Astrocyte of the spinal cord (primary cell): ENCODE results near the gene STAT3.
"Not testable (repeated sequence)": the region's sequence is repeated elsewhere in the genome, so short reads cannot be mapped to it uniquely, and the experiment has no call there.

Source experiments
- DNase-seq: peaks from one replicate; pipeline ENCODE4 v3.0.0; 2011; ENCODE audit warnings: low read depth, low spot score
- H3K4me3 ChIP-seq: 2 replicates; pipeline ENCODE4 v1.5.1; 2011; ENCODE audit warnings: low read depth, mild to moderate bottlenecking, low read length, moderate library complexity
- in situ Hi-C: cut with HindIII; loops from 2 replicates; pipeline ENCODE4 v1.10.0; 2017; ENCODE audit warnings: low sequenced_read_pairs
- TF ChIP-seq, protein P1 (sequence below): IDR thresholded peaks from 2 replicates; pipeline ENCODE4 v1.5.1; 2012; ENCODE audit warnings: low read depth, mild to moderate bottlenecking, low read length, inconsistent platforms

The STAT3 gene

GRCh38 chr17:42424991-42425610 is 36.9 kb upstream of the STAT3 start:
- DNase-seq = no peak
- in situ Hi-C loops = no loop called here
- TF ChIP-seq, protein P1, sequence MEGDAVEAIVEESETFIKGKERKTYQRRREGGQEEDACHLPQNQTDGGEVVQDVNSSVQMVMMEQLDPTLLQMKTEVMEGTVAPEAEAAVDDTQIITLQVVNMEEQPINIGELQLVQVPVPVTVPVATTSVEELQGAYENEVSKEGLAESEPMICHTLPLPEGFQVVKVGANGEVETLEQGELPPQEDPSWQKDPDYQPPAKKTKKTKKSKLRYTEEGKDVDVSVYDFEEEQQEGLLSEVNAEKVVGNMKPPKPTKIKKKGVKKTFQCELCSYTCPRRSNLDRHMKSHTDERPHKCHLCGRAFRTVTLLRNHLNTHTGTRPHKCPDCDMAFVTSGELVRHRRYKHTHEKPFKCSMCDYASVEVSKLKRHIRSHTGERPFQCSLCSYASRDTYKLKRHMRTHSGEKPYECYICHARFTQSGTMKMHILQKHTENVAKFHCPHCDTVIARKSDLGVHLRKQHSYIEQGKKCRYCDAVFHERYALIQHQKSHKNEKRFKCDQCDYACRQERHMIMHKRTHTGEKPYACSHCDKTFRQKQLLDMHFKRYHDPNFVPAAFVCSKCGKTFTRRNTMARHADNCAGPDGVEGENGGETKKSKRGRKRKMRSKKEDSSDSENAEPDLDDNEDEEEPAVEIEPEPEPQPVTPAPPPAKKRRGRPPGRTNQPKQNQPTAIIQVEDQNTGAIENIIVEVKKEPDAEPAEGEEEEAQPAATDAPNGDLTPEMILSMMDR = no peak
- H3K4me3 ChIP-seq = no peak overlapping the region

DNA sequence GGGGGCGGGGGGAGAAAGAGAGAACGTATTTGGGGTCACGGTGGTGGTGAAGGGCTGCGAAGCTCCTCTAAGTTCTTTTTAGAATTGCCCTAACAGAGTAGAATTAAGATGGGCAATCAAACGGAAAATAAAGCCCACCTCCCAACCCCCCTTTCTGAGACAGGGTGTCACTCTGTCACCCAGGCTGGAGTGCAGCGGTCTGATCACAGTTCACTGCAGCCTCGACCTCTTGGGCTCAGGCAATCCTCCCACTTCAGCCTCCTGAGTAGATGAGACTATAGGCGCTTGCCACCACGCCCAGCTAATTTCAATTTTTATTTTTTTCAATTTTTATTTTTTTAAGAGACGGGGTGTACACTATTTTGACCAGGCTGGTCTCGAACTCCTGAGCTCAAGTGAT is 35.5 kb upstream of the STAT3 start:
- DNase-seq = no peak
- in situ Hi-C loops = no loop called here
- H3K4me3 ChIP-seq = peak overlapping the region; percentile 99
- TF ChIP-seq, protein P1 = no peak

DNA sequence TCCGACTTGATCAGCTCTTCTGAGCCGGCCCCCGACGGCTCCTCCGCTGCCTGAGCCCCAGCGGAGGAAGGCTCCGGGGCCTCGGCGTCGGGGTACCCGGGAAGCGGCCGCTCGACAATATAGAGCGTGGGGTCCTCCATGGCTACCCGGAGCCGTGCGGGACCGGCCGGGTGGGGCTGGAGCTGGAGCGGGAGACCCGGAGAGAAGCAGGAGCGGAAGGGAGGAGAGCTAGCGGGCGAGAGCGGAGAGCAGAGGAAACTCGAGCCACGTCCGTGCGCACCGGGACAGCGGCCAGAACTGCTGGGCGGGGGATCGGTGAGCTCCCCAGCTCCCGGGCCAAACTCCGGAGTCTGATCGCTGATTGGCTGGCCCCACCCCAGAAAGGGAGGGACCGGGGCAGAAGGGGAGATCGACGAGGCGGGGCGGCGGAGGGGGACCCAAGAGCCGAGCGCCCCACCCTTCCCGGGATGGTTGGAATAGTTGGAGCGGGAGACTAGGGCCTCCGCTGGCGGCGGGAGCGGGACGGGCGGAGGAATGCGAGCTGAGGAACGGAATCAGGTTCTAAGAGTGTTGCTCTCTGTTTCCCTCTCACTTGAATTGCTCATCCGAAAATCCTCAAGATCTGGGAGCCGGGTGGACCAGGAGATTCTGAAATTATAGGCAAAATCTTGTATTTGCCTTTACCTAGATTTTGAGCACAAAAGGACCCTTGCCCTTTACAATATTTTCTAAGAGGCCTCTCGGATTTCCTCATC is 34.9 kb upstream of the STAT3 start, which contains the start of gene CAVIN1:
TSS of gene CAVIN1 (minus strand) at position 299 of the 755 bp plus-strand sequence. CDS start at position 140, 159 bp downstream.
- peak; percentile 99 for DNase-seq
- TF ChIP-seq, protein P1 = no peak
- peak within 1 kb of the TSS; percentile 99 for H3K4me3 ChIP-seq
- in situ Hi-C loops = no loop called here

DNA sequence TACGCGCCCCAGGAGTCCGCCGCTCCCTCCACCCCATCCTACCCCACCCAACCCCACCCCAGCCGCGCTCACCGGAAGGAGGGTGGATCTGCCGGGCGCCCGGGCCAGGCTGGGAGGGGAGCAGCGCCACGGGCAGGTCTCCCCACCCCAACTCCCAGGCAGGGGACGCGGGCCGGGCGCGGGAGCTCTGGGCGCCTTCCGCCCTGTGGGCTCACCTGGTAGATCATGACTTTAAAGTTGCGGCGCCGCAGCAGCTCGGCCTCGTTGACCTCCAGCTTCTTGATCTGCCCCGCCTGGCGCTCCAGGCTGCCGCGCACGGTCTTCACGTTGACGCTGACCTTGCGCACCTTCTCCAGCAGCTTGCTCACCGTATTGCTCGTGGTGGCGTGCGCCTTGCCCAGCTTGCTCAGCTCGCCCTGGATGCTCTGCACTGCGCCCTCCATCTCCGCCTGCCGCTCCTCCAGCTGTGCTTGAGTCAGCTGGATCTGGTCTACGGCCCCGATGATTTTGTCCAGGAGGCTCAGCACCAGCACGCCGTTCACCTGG is 34.2 kb upstream of the STAT3 start:
- TF ChIP-seq, protein P1 = no peak
- DNase-seq = no peak
- in situ Hi-C loops = no loop called here
- H3K4me3 ChIP-seq = peak overlapping the region; percentile 99

DNA sequence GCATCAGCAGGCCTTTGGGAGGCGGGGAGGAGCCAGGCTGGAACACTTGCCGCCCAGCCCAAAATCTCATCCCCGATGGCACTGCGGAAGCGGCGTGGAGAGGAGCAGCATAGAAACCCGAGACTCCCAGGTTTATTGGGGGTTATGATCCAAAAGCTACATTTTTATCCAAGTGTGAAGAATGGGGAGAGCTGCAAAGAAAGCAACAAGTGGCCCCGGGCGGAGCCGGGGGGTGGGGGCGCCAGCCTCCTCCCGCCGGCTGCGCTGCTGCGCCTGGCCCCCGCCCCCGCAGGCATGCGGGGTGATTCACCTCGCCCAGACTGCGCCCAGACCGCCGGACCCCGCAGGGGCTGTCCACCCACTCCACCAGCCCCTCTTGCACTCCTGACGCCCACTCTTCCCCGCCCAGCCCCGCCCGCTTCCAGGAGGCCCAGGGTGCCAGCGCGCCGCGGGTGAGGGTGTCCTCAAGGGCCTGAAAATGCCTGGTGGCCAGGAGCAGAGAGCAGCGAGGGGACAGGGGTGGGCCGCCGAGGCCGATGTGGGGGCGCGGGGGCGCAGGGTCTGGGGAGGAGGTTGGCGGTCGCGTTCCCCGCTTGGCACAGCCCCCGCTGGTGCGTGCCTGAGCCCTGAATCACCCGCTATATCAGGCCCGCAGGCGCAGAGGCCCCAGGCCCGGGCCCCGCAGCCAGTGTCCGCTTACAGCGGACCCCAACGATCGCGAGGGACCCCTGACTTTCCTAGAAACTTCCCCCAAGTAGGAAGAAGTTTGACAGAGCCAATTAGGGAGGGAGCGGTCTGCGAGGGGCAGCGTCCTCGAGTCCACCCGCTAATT is 33.5 kb upstream of the STAT3 start:
- peak overlapping the region; percentile 99 for H3K4me3 ChIP-seq
- peak; percentile 79 for DNase-seq
- TF ChIP-seq, protein P1 = no peak
- in situ Hi-C loops = no loop called here

DNA sequence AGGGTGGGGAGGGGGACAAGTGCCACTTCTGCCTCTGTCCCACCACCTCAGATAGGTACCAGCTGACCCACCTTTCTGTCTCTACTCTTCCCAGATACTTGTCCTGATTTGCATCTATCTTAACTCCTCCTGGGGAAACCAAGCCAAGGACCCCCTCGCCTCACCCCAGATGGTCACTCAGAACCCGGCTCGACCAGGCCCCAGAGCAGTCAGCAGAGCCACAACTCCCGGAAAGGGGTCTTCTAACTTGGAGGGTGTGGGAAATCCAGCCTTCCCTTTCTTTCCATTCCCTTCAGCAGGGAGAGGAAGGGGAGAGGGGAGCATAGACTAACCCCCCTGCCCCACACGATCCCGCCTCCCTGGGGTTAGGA is 32.9 kb upstream of the STAT3 start:
- TF ChIP-seq, protein P1 = no peak
- peak overlapping the region; percentile 99 for H3K4me3 ChIP-seq
- DNase-seq = no peak
- in situ Hi-C loops = no loop called here

DNA sequence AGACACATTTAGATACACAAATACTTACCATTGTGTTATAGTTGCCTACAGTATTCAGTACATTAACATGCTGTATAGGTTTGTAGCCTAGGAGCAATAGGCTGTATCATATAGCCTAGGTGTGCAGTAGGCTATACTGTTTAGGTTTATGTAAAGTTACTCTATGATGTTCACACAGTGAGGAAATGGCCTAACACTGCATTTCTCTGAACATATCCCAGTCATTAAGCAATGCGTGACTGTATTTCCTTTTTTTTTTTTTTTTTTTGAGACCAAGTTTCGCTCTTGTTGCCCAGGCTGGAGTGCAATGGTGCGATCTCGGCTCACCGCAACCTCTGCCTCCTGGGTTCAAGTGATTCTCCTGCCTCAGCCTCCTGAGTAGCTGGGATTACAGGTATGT is 29.7 kb upstream of the STAT3 start:
- DNase-seq, H3K4me3 ChIP-seq, in situ Hi-C loops: not testable (repeated sequence)
